Subcutaneous abdominal adipose tissue (tissue), 5 donors: ENCODE results near the gene KRCC1.

Source experiments
- H3K27ac ChIP-seq: one replicate; pipeline ENCODE4 v1.7.0; 2013; ENCODE audit warnings: low read depth, mild to moderate bottlenecking, inconsistent platforms, low read length, moderate library complexity
- H3K27me3 ChIP-seq, 5 donors: one replicate each; pipeline ENCODE4 v1.7.0; 2013; ENCODE audit warnings: low read length in 5 of 5, inconsistent platforms in 1 of 5; ENCODE audit not compliant: control insufficient read depth in 5 of 5, insufficient read depth in 4 of 5
- H3K36me3 ChIP-seq, 5 donors: one replicate each; pipeline ENCODE4 v1.7.0; 2013; ENCODE audit warnings: low read length in 5 of 5; ENCODE audit not compliant: control insufficient read depth in 5 of 5, insufficient read depth in 5 of 5
- H3K4me1 ChIP-seq, 5 donors: one replicate each; pipeline ENCODE4 v1.7.0; 2013; ENCODE audit warnings: low read length in 5 of 5, mild to moderate bottlenecking in 3 of 5, moderate library complexity in 1 of 5; ENCODE audit not compliant: control insufficient read depth in 5 of 5, insufficient read depth in 5 of 5
- H3K4me3 ChIP-seq, 5 donors: one replicate each; pipeline ENCODE4 v1.7.0; 2013; ENCODE audit warnings: low read length in 5 of 5, low read depth in 1 of 5
- H3K9ac ChIP-seq, 5 donors: one replicate each; pipeline ENCODE4 v1.7.0; 2013; ENCODE audit warnings: low read length in 5 of 5, mild to moderate bottlenecking in 4 of 5, moderate library complexity in 3 of 5
- H3K9me3 ChIP-seq, 5 donors: one replicate each; pipeline ENCODE4 v1.7.0; 2013; ENCODE audit warnings: low read length in 5 of 5; ENCODE audit not compliant: control insufficient read depth in 5 of 5
- donor health status: healthy.
- donor health status: healthy.
- donor health status: healthy.
- donor health status: healthy.
- donor health status: healthy.

The KRCC1 gene

DNA sequence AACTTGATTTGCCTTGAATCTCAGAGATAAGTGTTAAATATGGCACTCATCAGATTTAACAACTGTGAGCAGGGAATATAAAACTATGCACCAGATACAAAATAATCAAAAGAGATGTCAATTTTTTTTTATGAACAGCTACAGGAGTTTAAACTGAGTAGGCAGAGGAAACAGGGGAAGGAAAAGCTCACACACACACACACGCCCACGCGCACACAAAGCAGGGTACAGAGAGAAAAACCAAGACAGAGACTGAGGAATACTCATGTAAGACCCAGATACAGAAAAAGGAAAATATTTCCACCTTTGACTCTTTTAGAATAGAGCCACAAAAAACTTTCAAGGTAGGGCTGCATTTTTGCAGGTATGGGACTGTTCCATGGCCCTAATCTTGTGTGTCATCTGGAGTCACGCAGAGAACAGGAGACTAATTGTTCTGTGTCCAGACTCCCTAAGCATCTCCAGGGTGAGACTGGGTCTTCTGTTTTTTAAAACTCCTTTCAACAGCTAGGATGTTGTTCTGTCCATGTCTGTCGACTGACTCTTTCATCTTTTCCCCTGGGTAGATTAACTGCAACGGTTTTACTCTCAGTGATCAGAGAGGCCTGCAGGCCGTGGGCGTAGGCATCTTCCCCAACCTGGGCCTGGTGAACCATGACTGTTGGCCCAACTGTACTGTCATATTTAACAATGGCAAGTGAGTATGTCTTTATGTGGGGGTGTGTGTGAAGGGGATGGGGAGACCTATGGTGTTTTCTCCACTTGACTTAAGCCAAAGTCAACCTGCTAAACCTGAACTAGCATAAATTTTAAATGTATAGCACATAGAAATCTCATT is 35.1 kb upstream of the KRCC1 start:
- Histone ChIP-seq H3K4me3 (no peak overlapping the region), H3K9ac (no peak overlapping the region), H3K9me3 (no peaks in the 10 kb centered on the region), H3K27me3 (no peaks in the 10 kb centered on the region), H3K4me1 (no peaks in the 10 kb centered on the region), H3K36me3 (no peaks in the 10 kb centered on the region), H3K27ac (no peak overlapping the region)

DNA sequence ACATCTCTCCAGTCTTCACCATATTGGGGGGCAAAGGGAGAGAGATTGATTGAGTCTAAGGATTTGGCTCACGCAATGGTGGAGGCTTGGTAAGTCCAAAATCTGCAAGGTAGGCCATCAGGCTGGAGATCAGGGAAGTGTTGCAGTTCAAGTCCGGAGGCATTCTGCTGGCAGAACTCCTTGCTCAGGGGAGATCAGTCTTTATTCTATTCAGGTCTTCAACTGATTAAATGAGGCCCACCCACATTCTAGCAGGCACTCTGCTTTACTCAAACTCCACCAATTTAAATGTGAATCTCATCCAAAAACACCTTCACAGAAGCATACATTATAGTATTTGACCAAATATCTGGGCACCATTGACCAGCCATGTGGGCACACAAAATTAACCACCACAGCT is 33.4 kb upstream of the KRCC1 start:
- Histone ChIP-seq H3K27me3 (no peaks in the 10 kb centered on the region), H3K36me3 (no peaks in the 10 kb centered on the region), H3K4me1 (no peaks in the 10 kb centered on the region), H3K9ac (no peak overlapping the region), H3K9me3 (no peaks in the 10 kb centered on the region), H3K27ac (no peak overlapping the region), H3K4me3 (no peak overlapping the region)

DNA sequence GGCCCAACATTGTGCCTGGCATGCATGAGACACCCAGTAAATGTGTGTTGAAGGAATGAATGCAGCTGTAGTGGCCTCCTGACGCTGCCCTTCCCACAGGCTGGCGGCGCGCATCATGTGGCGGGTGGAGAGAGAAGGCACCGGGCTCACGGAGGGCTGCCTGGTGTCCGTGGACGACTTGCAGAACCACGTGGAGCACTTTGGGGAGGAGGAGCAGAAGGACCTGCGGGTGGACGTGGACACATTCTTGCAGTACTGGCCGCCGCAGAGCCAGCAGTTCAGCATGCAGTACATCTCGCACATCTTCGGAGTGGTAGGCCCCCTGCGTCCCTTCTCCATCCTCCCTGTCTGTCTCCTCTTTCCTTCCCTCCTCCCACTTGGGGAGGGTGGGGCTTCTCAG is 32.2 kb upstream of the KRCC1 start:
- H3K9ac ChIP-seq = no peak overlapping the region
- H3K4me1 ChIP-seq = no peaks in the 10 kb centered on the region
- H3K4me3 ChIP-seq = no peak overlapping the region
- H3K9me3 ChIP-seq = no peaks in the 10 kb centered on the region
- H3K27ac ChIP-seq = no peak overlapping the region
- no peaks in the 10 kb centered on the region for H3K27me3 ChIP-seq
- H3K36me3 ChIP-seq = no peaks in the 10 kb centered on the region

DNA sequence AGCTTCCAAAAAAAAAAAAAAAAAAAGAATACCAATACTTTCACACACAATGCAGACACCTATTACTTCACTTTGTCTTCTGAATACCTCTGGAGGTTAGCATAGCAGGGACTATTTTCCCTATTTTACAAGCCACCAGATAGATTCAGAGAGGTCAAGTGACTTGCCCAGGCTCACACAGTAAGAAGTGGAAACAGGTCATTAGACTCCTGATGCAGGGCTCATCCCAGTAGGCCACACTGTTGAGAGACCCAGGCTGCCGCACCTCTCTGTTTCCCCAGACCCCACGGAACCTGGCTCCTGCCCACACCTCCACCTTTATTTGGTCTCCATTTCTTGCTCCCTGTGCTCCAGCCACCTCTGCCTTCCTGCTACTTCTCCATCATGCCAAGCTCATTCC is 31.5 kb upstream of the KRCC1 start:
- no peaks in the 10 kb centered on the region for H3K9me3 ChIP-seq
- H3K27me3 ChIP-seq = no peaks in the 10 kb centered on the region
- H3K4me1 ChIP-seq = no peaks in the 10 kb centered on the region
- no peaks in the 10 kb centered on the region for H3K36me3 ChIP-seq
- no peak overlapping the region for H3K27ac ChIP-seq
- H3K9ac ChIP-seq = no peak overlapping the region
- H3K4me3 ChIP-seq = no peak overlapping the region

GRCh38 chr2:88086401-88086800 is 30.8 kb upstream of the KRCC1 start:
- Histone ChIP-seq H3K36me3 (no peaks in the 10 kb centered on the region), H3K9me3 (no peaks in the 10 kb centered on the region), H3K4me1 (no peaks in the 10 kb centered on the region), H3K9ac (no peak overlapping the region), H3K27me3 (no peaks in the 10 kb centered on the region), H3K4me3 (no peak overlapping the region), H3K27ac (no peak overlapping the region)

DNA sequence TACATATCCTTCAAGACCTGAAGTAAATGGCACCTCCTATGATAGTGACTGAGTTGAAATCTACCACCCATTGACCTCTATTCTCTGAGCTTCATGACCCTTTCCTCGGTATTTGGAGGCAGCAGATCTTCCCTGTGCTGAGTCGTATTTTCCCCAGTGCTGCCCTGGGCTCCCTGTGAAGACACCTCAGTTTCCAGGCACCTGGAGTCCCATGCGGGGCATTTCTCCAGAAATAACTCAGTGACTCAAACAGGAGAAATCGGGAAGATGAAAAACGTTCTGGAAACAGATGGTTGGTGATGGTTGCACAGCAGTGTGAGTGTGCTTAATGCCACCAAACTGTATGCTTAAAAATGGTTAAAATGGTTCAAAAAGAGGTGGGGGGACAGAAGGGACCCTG is 30.0 kb upstream of the KRCC1 start:
- no peaks in the 10 kb centered on the region for H3K36me3 ChIP-seq

DNA sequence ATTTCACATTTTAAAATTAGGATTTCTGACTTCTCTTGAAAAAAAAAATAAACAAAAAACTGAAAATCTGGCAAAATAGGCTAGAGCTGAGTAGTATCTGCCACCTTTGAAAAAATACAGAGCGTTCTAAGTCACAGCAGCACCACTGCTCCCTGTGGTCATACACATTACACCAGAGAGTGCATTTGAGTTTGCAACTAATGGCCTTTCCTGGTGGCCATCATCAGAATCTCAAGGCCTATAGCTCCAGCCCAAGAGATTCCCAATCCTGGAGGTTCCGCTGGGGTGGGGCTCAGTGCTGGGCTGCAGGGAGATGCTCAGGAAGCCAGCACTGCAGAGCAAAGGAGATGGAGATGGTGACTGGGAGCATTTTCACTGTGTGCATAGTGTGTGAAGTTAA is 29.5 kb upstream of the KRCC1 start:
- peaks cover 0 to 2% (median 0%) of the 10 kb centered on the region in 5 donors for H3K27me3 ChIP-seq
- no peaks in the 10 kb centered on the region for H3K36me3 ChIP-seq
- H3K9ac ChIP-seq = no peak overlapping the region
- no peak overlapping the region for H3K27ac ChIP-seq
- no peaks in the 10 kb centered on the region for H3K9me3 ChIP-seq
- no peak overlapping the region for H3K4me3 ChIP-seq
- no peaks in the 10 kb centered on the region for H3K4me1 ChIP-seq

More for the DNA sequence above, 30.0 kb upstream of the KRCC1 start:
- Histone ChIP-seq H3K4me1 (no peaks in the 10 kb centered on the region), H3K9ac (no peak overlapping the region), H3K27ac (no peak overlapping the region), H3K9me3 (no peaks in the 10 kb centered on the region), H3K4me3 (no peak overlapping the region), H3K27me3 (no peaks in the 10 kb centered on the region)

DNA sequence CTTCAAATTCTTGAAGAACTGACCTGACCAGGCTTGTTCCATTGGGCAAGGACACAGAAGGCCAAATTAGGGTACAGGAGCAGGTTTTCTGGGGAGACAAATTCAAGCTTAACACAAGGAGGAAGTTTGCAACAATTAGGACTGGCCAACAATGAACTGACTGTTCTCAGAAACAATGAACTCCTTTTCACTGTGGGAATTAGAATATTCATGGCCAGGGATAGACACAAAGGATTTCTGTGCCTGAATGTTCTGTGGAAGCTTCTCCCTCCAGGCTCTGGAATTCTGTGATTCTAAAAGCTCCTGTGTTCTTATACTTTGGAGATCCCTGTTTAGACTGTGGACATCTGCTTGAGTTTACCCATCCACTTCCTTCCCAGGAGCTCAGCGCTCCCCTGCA is 27.2 kb upstream of the KRCC1 start:
- no peak overlapping the region for H3K9ac ChIP-seq
- H3K27me3 ChIP-seq = peaks cover 0 to 2% (median 0%) of the 10 kb centered on the region in 5 donors
- H3K36me3 ChIP-seq = no peaks in the 10 kb centered on the region
- no peak overlapping the region for H3K4me3 ChIP-seq
- no peak overlapping the region for H3K27ac ChIP-seq
- no peaks in the 10 kb centered on the region for H3K9me3 ChIP-seq
- H3K4me1 ChIP-seq = no peaks in the 10 kb centered on the region

GRCh38 chr2:88081924-88082608 is 26.5 kb upstream of the KRCC1 start:
- Histone ChIP-seq H3K9me3 (no peaks in the 10 kb centered on the region), H3K36me3 (no peaks in the 10 kb centered on the region), H3K27ac (no peak overlapping the region), H3K9ac (no peak overlapping the region), H3K27me3 (peaks cover 0 to 2% (median 0%) of the 10 kb centered on the region in 5 donors), H3K4me1 (no peaks in the 10 kb centered on the region), H3K4me3 (no peak overlapping the region)

GRCh38 chr2:88080545-88080944 is 25.0 kb upstream of the KRCC1 start:
- no peak overlapping the region for H3K27ac ChIP-seq
- H3K9me3 ChIP-seq = no peaks in the 10 kb centered on the region
- H3K36me3 ChIP-seq = no peaks in the 10 kb centered on the region
- no peak overlapping the region for H3K9ac ChIP-seq
- H3K27me3 ChIP-seq = peaks cover 0 to 2% (median 0%) of the 10 kb centered on the region in 5 donors
- H3K4me3 ChIP-seq = no peak overlapping the region
- H3K4me1 ChIP-seq = no peaks in the 10 kb centered on the region
